Dermis blood vessel endothelial cell (primary cell): ENCODE results near the gene KCNG3. TPM values are rescaled to one million over a fixed set of nuclear protein-coding genes. Genes with fewer than 3 reads are reported as not detected.

Source experiments
- DNase-seq: peaks from one replicate; pipeline ENCODE4 v3.0.0; 2010
- total RNA-seq: library from RNA; depleted of rRNA; stranded (reverse); fragments of >200 nt; gene quantifications from 2 replicates; pipeline ENCODE4 v1.2.3, GENCODE V29; 2014

The KCNG3 gene
- not detected in 2 replicates for total RNA-seq

- peak; percentile 55 for DNase-seq
Measured at GRCh38 chr2:42493468-42494354, at the start of gene KCNG3. TSS of gene KCNG3 (minus strand) at chr2:42493982. CDS start at chr2:42493501, 481 bp downstream.

GRCh38 chr2:42542871-42543270 is 49.1 kb upstream of the KCNG3 start:
- DNase-seq, result no peak

- DNase-seq, result no peak
Measured at GRCh38 chr2:42537493-42537892, 43.7 kb upstream of the KCNG3 start.

GRCh38 chr2:42532397-42532796 is 38.6 kb upstream of the KCNG3 start:
- DNase-seq, result no peak

- no peak for DNase-seq
Measured at GRCh38 chr2:42523341-42523740, 29.6 kb upstream of the KCNG3 start.

- DNase-seq, result no peak
Measured at GRCh38 chr2:42522035-42522434, 28.3 kb upstream of the KCNG3 start.

- DNase-seq, result no peak
Measured at GRCh38 chr2:42519624-42520023, 25.8 kb upstream of the KCNG3 start.

GRCh38 chr2:42516418-42516901 is 22.7 kb upstream of the KCNG3 start:
- DNase-seq, result peak; percentile 6

- DNase-seq, result peak; percentile 61
Measured at GRCh38 chr2:42513252-42513918, 19.6 kb upstream of the KCNG3 start.

GRCh38 chr2:42510608-42511243 is 16.9 kb upstream of the KCNG3 start:
- peak; percentile 35 for DNase-seq

- DNase-seq, result no peak
Measured at GRCh38 chr2:42510191-42510590, 16.4 kb upstream of the KCNG3 start.

- no peak for DNase-seq
Measured at GRCh38 chr2:42504364-42505230, 10.8 kb upstream of the KCNG3 start.

- DNase-seq, result no peak
Measured at GRCh38 chr2:42503291-42503690, 9.5 kb upstream of the KCNG3 start.

GRCh38 chr2:42498497-42498896 is 4.7 kb upstream of the KCNG3 start:
- DNase-seq, result no peak

GRCh38 chr2:42495611-42496010 is 1.8 kb upstream of the KCNG3 start:
- DNase-seq, result no peak

GRCh38 chr2:42495234-42495581 is 1.4 kb upstream of the KCNG3 start:
- DNase-seq, result no peak

- peak; percentile 85 for DNase-seq
Measured at GRCh38 chr2:42494355-42495233, 812 bp upstream of the KCNG3 start.

GRCh38 chr2:42492691-42493467 is 903 bp downstream of the KCNG3 start:
- DNase-seq, result peak; percentile 26

- no peak for DNase-seq
Measured at GRCh38 chr2:42488297-42488696, 5.5 kb downstream of the KCNG3 start.

GRCh38 chr2:42486145-42486906 is 7.5 kb downstream of the KCNG3 start:
- DNase-seq, result no peak
